K562 (cell line): ENCODE measurements around the gene DIP2C. TPM values are rescaled to one million over a fixed set of nuclear protein-coding genes. Genes with fewer than 3 reads are reported as not detected.

Source experiments
- ATAC-seq: fragments of 200-7000 bp; cut with Tn5 transposase; 3 replicates; pipeline ENCODE4 v1.9.1; 2020; ENCODE audit warnings: moderate library complexity
- BruUV-seq: library from RNA; stranded (reverse); fragments of 400-500 nt; replicated peaks from 2 replicates; lab custom pipeline; 2021; lab: Mats Ljungman, UMichigan
- CTCF ChIA-PET: fragments of 300-600 bp; formaldehyde crosslinking; extraction: SDS; loops from one replicate; lab custom pipeline; 2021; ENCODE audit warnings: low intra/inter-chr PET ratio; lab: Yijun Ruan, JAX
- POLR2A ChIA-PET: fragments of 300-600, 350-650 bp; sonication (Branson Sonifier 250); formaldehyde crosslinking; extraction: SDS; loops from one replicate; lab custom pipeline; 2021; ENCODE audit warnings: antibody characterized with exemption, inconsistent platforms; lab: Yijun Ruan, JAX
- DNase-seq, 4 experiments: peaks; one replicate each; pipeline versions ENCODE4 v3.0.0 to v3.0.0-alpha.2; 2011 to 2018; ENCODE audit warnings: low spot score in 3 of 4, mixed read lengths in 3 of 4; ENCODE audit errors: extremely low read depth in 1 of 4
- FAIRE-seq: peaks from 2 replicates; lab custom pipeline; 2011; peaks lifted over from hg19 to GRCh38; lab: Jason Lieb, UNC
- H2AFZ ChIP-seq: 2 replicates; pipeline ENCODE4 v1.6.0; 2011; ENCODE audit warnings: low read depth, low read length, control low read depth, inconsistent platforms
- H3K27ac ChIP-seq: fragments of 200-600 bp; 3 replicates; pipeline ENCODE4 v1.8.0; 2011; ENCODE audit warnings: low read depth, mild to moderate bottlenecking, control low read depth, inconsistent platforms, low read length, moderate library complexity, mixed read lengths; ENCODE audit errors: extremely low read depth
- H3K27me3 ChIP-seq, 2 experiments: fragments of 300-600 bp in 1 of 2; 2 replicates in 1 of 2; 3 replicates in 1 of 2; pipeline versions ENCODE4 v1.6.0 to v1.8.0; 2011; ENCODE audit warnings: inconsistent platforms in 2 of 2, low read length in 2 of 2, mild to moderate bottlenecking in 1 of 2, mixed read lengths in 1 of 2, moderate library complexity in 1 of 2; ENCODE audit not compliant: control insufficient read depth in 2 of 2, insufficient read depth in 2 of 2
- H3K36me3 ChIP-seq: fragments of 300-600 bp; 3 replicates; pipeline ENCODE4 v1.8.0; 2011; ENCODE audit warnings: mild to moderate bottlenecking, low read length, inconsistent platforms; ENCODE audit not compliant: control insufficient read depth, insufficient read depth
- H3K4me1 ChIP-seq, 2 experiments: fragments of 200-600 bp in 1 of 2; replicated peaks in 1 of 2; 2 replicates in 1 of 2; 3 replicates in 1 of 2; pipeline versions ENCODE4 v1.5.1 to v1.8.0; 2011; ENCODE audit warnings: inconsistent platforms in 2 of 2, low read length in 2 of 2, mild to moderate bottlenecking in 1 of 2, mixed read lengths in 1 of 2, moderate library complexity in 1 of 2; ENCODE audit not compliant: control insufficient read depth in 2 of 2, insufficient read depth in 2 of 2
- H3K4me2 ChIP-seq: 2 replicates; pipeline ENCODE4 v1.6.1; 2011; ENCODE audit warnings: low read length, control low read depth, inconsistent platforms, mixed read lengths; ENCODE audit not compliant: insufficient read depth
- H3K4me3 ChIP-seq: fragments of 200-600 bp; sonication (generic), shearing (Covaris generic); 2 replicates; pipeline ENCODE4 v1.5.1; 2016; ENCODE audit warnings: control low read depth, inconsistent platforms
- H3K79me2 ChIP-seq: fragments of 200-600 bp; 3 replicates; pipeline ENCODE4 v1.8.0; 2011; ENCODE audit warnings: low read length, inconsistent platforms; ENCODE audit not compliant: control insufficient read depth, insufficient read depth
- H3K9ac ChIP-seq, 2 experiments: 2 replicates each; pipeline versions ENCODE4 v1.6.0 to v1.6.1; 2011; ENCODE audit warnings: low read depth in 2 of 2, low read length in 2 of 2, control low read depth in 1 of 2, inconsistent platforms in 1 of 2, mild to moderate bottlenecking in 1 of 2, mixed read lengths in 1 of 2; ENCODE audit not compliant: insufficient read depth in 1 of 2
- H3K9me1 ChIP-seq: one replicate; pipeline ENCODE4 v1.6.0; 2011; ENCODE audit warnings: inconsistent platforms, mild to moderate bottlenecking, low read length, moderate library complexity; ENCODE audit not compliant: control insufficient read depth, insufficient read depth
- H3K9me3 ChIP-seq: replicated peaks from 2 replicates; pipeline ENCODE4 v1.5.1; 2011; ENCODE audit warnings: low read depth, low read length, inconsistent platforms; ENCODE audit not compliant: control insufficient read depth, insufficient read depth
- H4K20me1 ChIP-seq: replicated peaks from 2 replicates; pipeline ENCODE4 v1.6.1; 2011; ENCODE audit warnings: low read length, inconsistent platforms, mixed read lengths; ENCODE audit not compliant: control insufficient read depth, insufficient read depth
- AFF4 ChIP-seq: sonication (generic); formaldehyde crosslinking; IDR thresholded peaks from 2 replicates; pipeline ENCODE4 v1.8.0; 2023; ENCODE audit warnings: mild to moderate bottlenecking, missing genetic modification reagents
- FOXA3 ChIP-seq, 2 experiments: fragments of 450-650 bp in 1 of 2; sonication (generic) in 1 of 2; formaldehyde crosslinking; IDR thresholded peaks in 1 of 2; conservative IDR thresholded peaks in 1 of 2; 2 replicates each; pipeline versions ENCODE4 v1.4.0 to v1.8.0; 2020 to 2022; ENCODE audit warnings: mild to moderate bottlenecking in 2 of 2, missing genetic modification reagents in 1 of 2
- FOXO4 ChIP-seq: fragments of 450-650 bp; formaldehyde crosslinking; IDR thresholded peaks from 2 replicates; pipeline ENCODE4 v1.4.0; 2020; ENCODE audit warnings: mild to moderate bottlenecking, moderate library complexity
- PML ChIP-seq: IDR thresholded peaks from 2 replicates; pipeline ENCODE4 v1.6.1; 2012; ENCODE audit warnings: low read length, inconsistent platforms
- POLR2A ChIP-seq: fragments of 450-650 bp; conservative IDR thresholded peaks from 2 replicates; pipeline ENCODE4 v1.6.1; 2016
- RHOXF2B ChIP-seq: fragments of 250-450 bp; sonication (Bioruptor Pico); conservative IDR thresholded peaks from 2 replicates; pipeline ENCODE4 v1.5.1; 2021
- SAFB2 ChIP-seq: fragments of 200-400 bp; formaldehyde crosslinking; IDR thresholded peaks from 2 replicates; pipeline ENCODE4 v1.6.1; 2018; ENCODE audit warnings: borderline replicate concordance, low read length, low read depth, moderate library complexity; ENCODE audit not compliant: severe bottlenecking
- SMC3 ChIP-seq: conservative IDR thresholded peaks from 2 replicates; pipeline ENCODE4 v1.6.1; 2011; ENCODE audit warnings: low read depth, low read length, improper control_type of control experiment; ENCODE audit not compliant: insufficient read depth
- SRSF7 ChIP-seq: fragments of 200-400 bp; formaldehyde crosslinking; optimal IDR thresholded peaks from 2 replicates; pipeline ENCODE3; 2017; ENCODE audit warnings: mild to moderate bottlenecking, low read depth, low read length
- WGBS: fragments of 100-300 bp; shearing (Covaris generic); methylation state at CpG from one replicate; pipeline ENCODE4 v1.1.6; 2016; ENCODE audit warnings: low coverage, mixed read lengths; ENCODE audit not compliant: insufficient coverage; ENCODE audit errors: missing lambda C conversion rate; 5-methylcytosine and 5-hydroxymethylcytosine counted together
- in situ Hi-C: fragments of 300-500 bp; cut with MboI; formaldehyde crosslinking; loops from 4 replicates; pipeline ENCODE4 v1.15.0; 2018; ENCODE audit warnings: inconsistent platforms, mixed read lengths
- intact Hi-C: fragments of 100-400 bp; cut with micrococcal nuclease; formaldehyde crosslinking; loops from 2 replicates; pipeline ENCODE4 v1.14.2; 2022
- polyA plus RNA-seq, 8 experiments: library from polyadenylated mRNA; depleted of rRNA in 4 of 8; stranded (reverse) in 5 of 8; unstranded in 3 of 8; fragments of >200 nt; fragmentation: Nextera tagmentation in 2 of 8; fragmentation: Illumina TruSeq in 1 of 8; extraction: Ambion mirVana in 2 of 8; extraction: Trizol in 1 of 8; gene quantifications; 2 replicates each; pipeline versions ENCODE4 v1.2.1 to v1.2.3, GENCODE V29; 2011 to 2014; ENCODE audit warnings: inconsistent platforms in 1 of 8, missing spikeins in 1 of 8
- total RNA-seq, 7 experiments: library from RNA; depleted of rRNA in 6 of 7; stranded (reverse); fragments of >200 nt in 6 of 7; fragmentation: Illumina TruSeq in 2 of 7; extraction: Trizol in 2 of 7; gene quantifications; 2 replicates each; pipeline versions ENCODE4 v1.2.1 to v1.2.3, GENCODE V29; 2011 to 2021; ENCODE audit warnings: low replicate concordance in 1 of 7

The DIP2C gene
- total and polyA plus RNA-seq, 9 of the 15 experiments (the other 6 are each of a cell fraction or from before 2014, with no cell fraction given): 0.01 TPM; not detected in 8

GRCh38 chr10:712089-712488 is 22.6 kb upstream of the DIP2C start:
- intact Hi-C loops: no loop called here
- no peak overlapping the region for H2AFZ ChIP-seq
- no peaks in the 10 kb centered on the region for H3K36me3 ChIP-seq
- no peak overlapping the region for H3K4me2 ChIP-seq
- no peaks in the 10 kb centered on the region for H3K4me1 ChIP-seq
- H4K20me1 ChIP-seq: no peaks in the 10 kb centered on the region
- ATAC-seq (no peak), FAIRE-seq (no peak), DNase-seq (no peak)
- 0% methylated on average over 5 of the region's 5 CpGs for WGBS
- ChIA-PET CTCF (no interaction called here), POLR2A (interaction anchor here (0.6 to 0.7 kb wide), 3 partner anchors 15 to 187 kb away, joined by 3 to 4 read pairs (median 3); no protein-coding TSS in a partner anchor)
- no peak overlapping the region for H3K4me3 ChIP-seq
- no peaks in the 10 kb centered on the region for H3K9me1 ChIP-seq
- no TSS peak for BruUV-seq
- H3K9me3 ChIP-seq: no peaks in the 10 kb centered on the region
- in situ Hi-C loops: no loop called here
- TF ChIP-seq FOXA3 (CRISPR knock-in tag; conservative IDR thresholded peaks at IDR 0.05 in 1 of 2, IDR thresholded peaks at IDR 0.05 in 1 of 2): no peak
- no peak for TF ChIP-seq FOXO4 (CRISPR knock-in tag)
- no peak for TF ChIP-seq POLR2A
- TF ChIP-seq AFF4 (CRISPR knock-in tag): no peak
- TF ChIP-seq RHOXF2B (CRISPR knock-in tag): no peak
- no peak for TF ChIP-seq PML
- no peak for TF ChIP-seq SMC3
- no peak for TF ChIP-seq SAFB2
- no peak for TF ChIP-seq SRSF7
- no peaks in the 10 kb centered on the region for H3K79me2 ChIP-seq
- no peak overlapping the region for H3K27ac ChIP-seq
- H3K27me3 ChIP-seq: peaks cover 0 to 4% of the 10 kb centered on the region in 2 experiments; a peak in 1 of 5 replicates
- no peak overlapping the region for H3K9ac ChIP-seq
